AG04450 (cell line): ENCODE data around the gene MAP1S. TPM values are rescaled to one million over a fixed set of nuclear protein-coding genes. Genes with fewer than 3 reads are reported as not detected.
"Not testable (repeated sequence)": the region's sequence is repeated elsewhere in the genome, so short reads cannot be mapped to it uniquely, and the experiment has no call there.

Experiments
- CTCF ChIA-PET: fragments of 300-600, 350-600 bp; formaldehyde crosslinking; extraction: SDS; loops from one replicate; lab custom pipeline; 2022; ENCODE audit warnings: antibody characterized with exemption, inconsistent platforms; lab: Charles Lee
- POLR2A ChIA-PET: fragments of 350-600 bp; formaldehyde crosslinking; extraction: SDS; loops from one replicate; lab custom pipeline; 2021; ENCODE audit warnings: antibody characterized with exemption, inconsistent platforms; lab: Yijun Ruan, JAX
- DNase-seq: peaks from one replicate; pipeline ENCODE4 v3.0.0-alpha.2; 2011; ENCODE audit warnings: low read depth, low spot score
- H3K27ac ChIP-seq: one replicate; pipeline ENCODE4 v1.5.1; 2012; ENCODE audit warnings: low read depth, low read length, control low read depth
- H3K27me3 ChIP-seq: one replicate; pipeline ENCODE4 v1.6.0; 2012; ENCODE audit warnings: low read length; ENCODE audit not compliant: control insufficient read depth, insufficient read depth
- H3K4me3 ChIP-seq: 2 replicates; pipeline ENCODE4 v1.5.1; 2011; ENCODE audit warnings: mild to moderate bottlenecking, low read depth, low read length, control low read depth
- H3K9me3 ChIP-seq: 2 replicates; pipeline ENCODE4 v1.5.1; 2012; ENCODE audit warnings: low read length; ENCODE audit not compliant: control insufficient read depth, insufficient read depth
- CTCF ChIP-seq: IDR thresholded peaks from 2 replicates; pipeline ENCODE4 v1.5.1; 2011; ENCODE audit warnings: low read depth, low read length, control low read depth, inconsistent platforms
- polyA plus RNA-seq: library from polyadenylated mRNA; depleted of rRNA; stranded (reverse); fragments of >200 nt; gene quantifications from 2 replicates; pipeline ENCODE4 v1.2.3, GENCODE V29; 2011

Gene MAP1S
- polyA plus RNA-seq, 1 experiment, result 8.2 TPM

- ChIA-PET CTCF (interaction anchor here (0.5 to 2.0 kb wide), 8 partner anchors 9 to 321 kb away, joined by 3 to 8 read pairs (median 3); no protein-coding TSS in a partner anchor), POLR2A (no interaction called here)
- DNase-seq, result no peak
- Histone ChIP-seq H3K9me3 (peaks cover 2% of the 10 kb centered on the region; the same call in 1 of the 2 replicates), H3K27ac (no peak overlapping the region), H3K27me3 (peaks cover 4% of the 10 kb centered on the region), H3K4me3 (no peak overlapping the region)
- peak; percentile 67 for TF ChIP-seq CTCF
Observed at GRCh38 chr19:17775245-17775927, 56.1 kb downstream of the MAP1S start.

- ChIA-PET CTCF (interaction anchor here (1.2 to 2.0 kb wide), 4 partner anchors 8 to 10 kb away, joined by 3 to 11 read pairs (median 6); no protein-coding TSS in a partner anchor), POLR2A (no interaction called here)
- H3K27me3 ChIP-seq, result peaks cover 4% of the 10 kb centered on the region
- H3K27ac ChIP-seq, result no peak overlapping the region
- DNase-seq, result no peak
- H3K9me3 ChIP-seq, result peaks cover 2% of the 10 kb centered on the region; the same call in 1 of the 2 replicates
- H3K4me3 ChIP-seq, result no peak overlapping the region
- TF ChIP-seq CTCF, result no peak
Observed at GRCh38 chr19:17775991-17776803, 56.9 kb downstream of the MAP1S start.

GRCh38 chr19:17777840-17778239, 58.6 kb downstream of the MAP1S start:
- H3K27ac ChIP-seq, H3K9me3 ChIP-seq, H3K4me3 ChIP-seq, DNase-seq, H3K27me3 ChIP-seq: not testable (repeated sequence)
- ChIA-PET CTCF (interaction anchor here (1.2 to 2.0 kb wide), 2 partner anchors 12 to 19 kb away, joined by 4 to 7 read pairs; no protein-coding TSS in a partner anchor), POLR2A (interaction anchor here (0.7 kb wide), 1 partner anchor 358 kb away, joined by 3 read pairs; the partner anchor contains the start of gene MVB12A)

GRCh38 chr19:17778251-17778967, 59.1 kb downstream of the MAP1S start:
- CTCF ChIA-PET, result interaction anchor here (2.0 kb wide), 1 partner anchor 12 kb away, joined by 7 read pairs; no protein-coding TSS in a partner anchor
- H3K9me3 ChIP-seq, result no peaks in the 10 kb centered on the region; the same call in 1 of the 2 replicates
- H3K4me3 ChIP-seq, result peak overlapping the region; percentile 35
- POLR2A ChIA-PET, result interaction anchor here (0.7 kb wide), 1 partner anchor 359 kb away, joined by 3 read pairs; the partner anchor contains the start of gene MVB12A
- DNase-seq, result no peak
- H3K27ac ChIP-seq, result no peak overlapping the region
- no peak for TF ChIP-seq CTCF
- peaks cover 4% of the 10 kb centered on the region for H3K27me3 ChIP-seq
